ENCODE data around the gene SLC40A1. TPM values are rescaled to one million over a fixed set of nuclear protein-coding genes. Genes with fewer than 3 reads are reported as not detected.
A peak's percentile ranks its signal among the peaks of the same experiment; 100 is the strongest.

Gene SLC40A1
- total RNA-seq, 2 experiments from 2014 or later: 3.0 to 3.5 TPM

- peaks cover 19% of the 10 kb centered on the region for H3K27me3 Mint-ChIP-seq
- H3K4me3 Mint-ChIP-seq: no peak overlapping the region
- H3K9me3 Mint-ChIP-seq: no peaks in the 10 kb centered on the region
- H3K36me3 Mint-ChIP-seq: no peaks in the 10 kb centered on the region
- DNase-seq: no peak
- no peak overlapping the region for H3K27ac Mint-ChIP-seq
- H3K4me1 Mint-ChIP-seq: peaks cover 13% of the 10 kb centered on the region
Observed at GRCh38 chr2:189583227-189584198, 2.9 kb upstream of the SLC40A1 start.

GRCh38 chr2:189582809-189583192 lies 2.2 kb upstream of the SLC40A1 start:
- H3K4me3 Mint-ChIP-seq: no peak overlapping the region
- peaks cover 13% of the 10 kb centered on the region for H3K4me1 Mint-ChIP-seq
- no peaks in the 10 kb centered on the region for H3K9me3 Mint-ChIP-seq
- H3K27me3 Mint-ChIP-seq: peaks cover 19% of the 10 kb centered on the region
- DNase-seq: no peak
- H3K27ac Mint-ChIP-seq: no peak overlapping the region
- no peaks in the 10 kb centered on the region for H3K36me3 Mint-ChIP-seq

GRCh38 chr2:189582140-189582808 lies 1.7 kb upstream of the SLC40A1 start:
- Mint-ChIP-seq H3K4me3 (peak overlapping the region; percentile 19), H3K4me1 (peaks cover 13% of the 10 kb centered on the region), H3K36me3 (no peaks in the 10 kb centered on the region), H3K27me3 (peaks cover 19% of the 10 kb centered on the region), H3K27ac (no peak overlapping the region), H3K9me3 (no peaks in the 10 kb centered on the region)
- no peak for DNase-seq

GRCh38 chr2:189581354-189582139 lies 961 bp upstream of the SLC40A1 start:
- Mint-ChIP-seq H3K9me3 (no peaks in the 10 kb centered on the region), H3K36me3 (no peaks in the 10 kb centered on the region)

GRCh38 chr2:189580241-189580651 lies 340 bp downstream of the SLC40A1 start:
- H3K9me3 Mint-ChIP-seq: no peaks in the 10 kb centered on the region
- peak overlapping the region; percentile 76 for H3K4me3 Mint-ChIP-seq
- peak; percentile 38 for DNase-seq
- peaks cover 19% of the 10 kb centered on the region for H3K27me3 Mint-ChIP-seq
- H3K36me3 Mint-ChIP-seq: no peaks in the 10 kb centered on the region
- H3K4me1 Mint-ChIP-seq: peaks cover 15% of the 10 kb centered on the region
- H3K27ac Mint-ChIP-seq: peak overlapping the region; percentile 17

More at GRCh38 chr2:189581354-189582139, 961 bp upstream of the SLC40A1 start:
- no peak for DNase-seq
- Mint-ChIP-seq H3K4me1 (peaks cover 13% of the 10 kb centered on the region), H3K27ac (no peak overlapping the region), H3K4me3 (peak overlapping the region; percentile 67), H3K27me3 (peaks cover 19% of the 10 kb centered on the region)

GRCh38 chr2:189579585-189580186 lies 900 bp downstream of the SLC40A1 start:
- Mint-ChIP-seq H3K27ac (no peak overlapping the region), H3K27me3 (peaks cover 19% of the 10 kb centered on the region), H3K36me3 (no peaks in the 10 kb centered on the region)

GRCh38 chr2:189578272-189578950 lies 2.2 kb downstream of the SLC40A1 start:
- Mint-ChIP-seq H3K27me3 (peaks cover 19% of the 10 kb centered on the region), H3K36me3 (no peaks in the 10 kb centered on the region), H3K4me1 (peaks cover 16% of the 10 kb centered on the region), H3K4me3 (no peak overlapping the region), H3K9me3 (no peaks in the 10 kb centered on the region), H3K27ac (no peak overlapping the region)
- no peak for DNase-seq

More at GRCh38 chr2:189579585-189580186, 900 bp downstream of the SLC40A1 start:
- no peaks in the 10 kb centered on the region for H3K9me3 Mint-ChIP-seq
- H3K4me1 Mint-ChIP-seq: peaks cover 16% of the 10 kb centered on the region
- no peak for DNase-seq
- peak overlapping the region; percentile 76 for H3K4me3 Mint-ChIP-seq

GRCh38 chr2:189577121-189577520 lies 3.5 kb downstream of the SLC40A1 start:
- Mint-ChIP-seq H3K27me3 (peaks cover 9% of the 10 kb centered on the region), H3K4me1 (peaks cover 14% of the 10 kb centered on the region), H3K36me3 (peaks cover 3% of the 10 kb centered on the region), H3K4me3 (no peak overlapping the region), H3K9me3 (no peaks in the 10 kb centered on the region), H3K27ac (no peak overlapping the region)
- no peak for DNase-seq

DNA sequence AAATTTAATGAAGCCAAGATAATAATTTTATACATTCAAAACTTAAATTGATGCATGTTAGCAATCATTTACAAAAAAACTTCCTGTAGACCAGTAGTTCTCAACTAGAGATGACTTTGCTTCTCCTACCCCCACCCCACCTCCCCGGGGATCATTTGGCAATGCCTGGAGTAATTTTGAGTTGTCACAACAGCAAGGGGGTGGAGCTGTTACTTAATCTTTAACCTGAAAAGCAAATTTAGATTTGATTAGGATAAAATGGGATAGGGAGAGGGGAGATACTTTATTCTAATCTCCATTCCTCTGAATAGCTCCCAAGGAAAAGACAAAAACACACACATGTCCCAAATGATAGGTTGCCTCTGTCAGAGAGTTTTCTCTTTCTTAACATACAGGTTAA lies 4.2 kb downstream of the SLC40A1 start:
- Mint-ChIP-seq H3K27ac (no peak overlapping the region), H3K9me3 (no peaks in the 10 kb centered on the region), H3K36me3 (peaks cover 3% of the 10 kb centered on the region), H3K4me1 (peaks cover 12% of the 10 kb centered on the region), H3K4me3 (no peak overlapping the region), H3K27me3 (peaks cover 3% of the 10 kb centered on the region)
- DNase-seq: no peak

GRCh38 chr2:189574793-189575475 lies 5.7 kb downstream of the SLC40A1 start:
- Mint-ChIP-seq H3K9me3 (no peaks in the 10 kb centered on the region), H3K4me3 (no peak overlapping the region), H3K4me1 (peaks cover 10% of the 10 kb centered on the region), H3K27ac (no peak overlapping the region), H3K27me3 (peaks cover 3% of the 10 kb centered on the region), H3K36me3 (peaks cover 3% of the 10 kb centered on the region)
- no peak for DNase-seq

- no peak for DNase-seq
- Mint-ChIP-seq H3K4me1 (peaks cover 25% of the 10 kb centered on the region), H3K36me3 (peaks cover 13% of the 10 kb centered on the region), H3K9me3 (no peaks in the 10 kb centered on the region), H3K27ac (no peak overlapping the region), H3K4me3 (no peak overlapping the region), H3K27me3 (no peaks in the 10 kb centered on the region)
Observed at GRCh38 chr2:189570570-189571031, 10.0 kb downstream of the SLC40A1 start.

- H3K36me3 Mint-ChIP-seq: peaks cover 17% of the 10 kb centered on the region
- peaks cover 22% of the 10 kb centered on the region for H3K4me1 Mint-ChIP-seq
- no peak overlapping the region for H3K4me3 Mint-ChIP-seq
- peak overlapping the region; percentile 80 for H3K27ac Mint-ChIP-seq
- H3K27me3 Mint-ChIP-seq: no peaks in the 10 kb centered on the region
- no peaks in the 10 kb centered on the region for H3K9me3 Mint-ChIP-seq
- DNase-seq: no peak
Observed at GRCh38 chr2:189569295-189569910, 11.2 kb downstream of the SLC40A1 start.

DNA sequence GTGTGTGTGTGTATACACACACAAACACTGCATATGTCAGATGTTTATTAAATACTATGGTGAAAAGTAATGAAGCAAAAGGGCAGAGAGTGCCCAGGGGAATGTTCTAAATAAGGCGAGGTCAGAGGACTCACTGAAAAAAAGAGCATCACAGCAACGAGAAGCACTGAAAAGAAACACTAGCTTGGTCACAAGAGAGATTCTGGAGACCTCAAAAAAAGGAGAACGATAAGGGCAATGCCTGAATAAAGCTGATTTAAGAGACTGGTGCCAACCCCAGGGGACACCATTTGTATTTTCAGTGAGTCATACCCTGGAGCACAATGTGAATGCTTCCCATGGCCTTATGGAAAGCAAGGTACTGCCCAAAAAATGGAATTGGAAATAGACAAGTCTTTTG lies 14.5 kb downstream of the SLC40A1 start:
- Mint-ChIP-seq H3K27ac (no peak overlapping the region), H3K4me3 (no peak overlapping the region), H3K4me1 (peaks cover 22% of the 10 kb centered on the region)

More for the DNA sequence above, 14.5 kb downstream of the SLC40A1 start:
- DNase-seq: no peak
- peaks cover 19% of the 10 kb centered on the region for H3K36me3 Mint-ChIP-seq
- H3K9me3 Mint-ChIP-seq: no peaks in the 10 kb centered on the region
- no peaks in the 10 kb centered on the region for H3K27me3 Mint-ChIP-seq

Measured in activated naive CD8-positive, alpha-beta T cell treated with anti-CD3 and anti-CD28 coated beads for 36 hours (primary cell).